ENCODE data around the gene EBF3.

Gene EBF3

DNA sequence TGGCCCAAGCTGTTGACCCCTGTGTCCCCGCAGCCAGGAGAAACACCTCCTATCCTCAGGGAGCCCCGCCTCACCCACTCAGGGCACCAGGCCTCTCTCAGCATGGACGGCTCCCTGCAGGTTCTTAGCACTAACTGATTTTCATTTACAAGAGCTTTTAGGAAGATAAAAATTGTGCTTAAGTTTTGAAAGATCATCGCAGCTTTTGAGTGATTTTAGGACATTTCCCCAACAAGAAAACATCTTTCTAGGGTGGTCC, 22.1 kb downstream of the EBF3 start:
- TF ChIP-seq FOXP2 (optimal IDR thresholded peaks at IDR 0.05; ENCODE audit: borderline replicate concordance, extremely low read depth, extremely low read length, insufficient read depth), result no peak

DNA sequence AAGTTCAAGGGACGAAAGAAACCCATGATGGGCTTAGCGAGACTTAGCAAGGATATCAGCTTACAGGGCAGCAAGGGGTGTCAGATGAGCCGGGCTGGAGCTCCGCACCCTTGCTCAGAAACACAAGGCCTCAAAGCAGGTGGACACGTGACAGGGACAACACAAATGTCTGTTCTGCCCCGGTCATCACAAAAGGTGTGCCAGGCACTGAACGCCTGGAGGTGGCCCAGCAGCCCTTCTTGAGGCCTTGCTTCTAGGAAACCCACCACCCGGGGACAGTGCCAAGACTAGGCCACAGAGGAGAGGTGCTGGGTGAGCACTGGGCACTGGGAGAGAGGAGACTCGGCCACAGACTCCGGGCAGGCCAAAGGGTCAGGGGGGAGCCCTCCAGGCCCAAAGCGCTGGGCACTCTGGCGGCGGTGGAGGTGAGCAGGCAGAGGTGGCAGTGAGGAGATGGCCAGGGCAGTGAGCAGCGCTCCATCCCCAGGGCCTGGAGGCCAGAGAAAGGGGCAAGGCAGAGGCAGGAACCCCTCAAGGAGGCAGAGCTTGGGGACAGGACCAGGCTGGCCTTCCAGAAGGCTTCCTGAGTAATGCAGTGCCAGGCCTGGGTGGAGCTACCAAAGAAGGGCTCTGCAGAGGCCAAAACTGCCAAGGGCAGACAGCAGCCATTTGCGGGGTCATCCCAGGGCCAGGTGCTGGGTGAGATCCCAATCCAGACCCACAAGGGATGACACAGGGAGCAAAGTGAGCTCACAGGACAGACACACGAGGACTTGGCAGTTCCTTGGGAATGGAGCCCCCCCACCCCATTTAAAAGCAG, 22.7 kb downstream of the EBF3 start:
- TF ChIP-seq FOXP2 (optimal IDR thresholded peaks at IDR 0.05; ENCODE audit: borderline replicate concordance, extremely low read depth, extremely low read length, insufficient read depth) (no peak), POLR2AphosphoS5 (IDR thresholded peaks at IDR 0.05; ENCODE audit: low read depth, low read length) (no peak)
- TF ChIP-seq, protein P1, sequence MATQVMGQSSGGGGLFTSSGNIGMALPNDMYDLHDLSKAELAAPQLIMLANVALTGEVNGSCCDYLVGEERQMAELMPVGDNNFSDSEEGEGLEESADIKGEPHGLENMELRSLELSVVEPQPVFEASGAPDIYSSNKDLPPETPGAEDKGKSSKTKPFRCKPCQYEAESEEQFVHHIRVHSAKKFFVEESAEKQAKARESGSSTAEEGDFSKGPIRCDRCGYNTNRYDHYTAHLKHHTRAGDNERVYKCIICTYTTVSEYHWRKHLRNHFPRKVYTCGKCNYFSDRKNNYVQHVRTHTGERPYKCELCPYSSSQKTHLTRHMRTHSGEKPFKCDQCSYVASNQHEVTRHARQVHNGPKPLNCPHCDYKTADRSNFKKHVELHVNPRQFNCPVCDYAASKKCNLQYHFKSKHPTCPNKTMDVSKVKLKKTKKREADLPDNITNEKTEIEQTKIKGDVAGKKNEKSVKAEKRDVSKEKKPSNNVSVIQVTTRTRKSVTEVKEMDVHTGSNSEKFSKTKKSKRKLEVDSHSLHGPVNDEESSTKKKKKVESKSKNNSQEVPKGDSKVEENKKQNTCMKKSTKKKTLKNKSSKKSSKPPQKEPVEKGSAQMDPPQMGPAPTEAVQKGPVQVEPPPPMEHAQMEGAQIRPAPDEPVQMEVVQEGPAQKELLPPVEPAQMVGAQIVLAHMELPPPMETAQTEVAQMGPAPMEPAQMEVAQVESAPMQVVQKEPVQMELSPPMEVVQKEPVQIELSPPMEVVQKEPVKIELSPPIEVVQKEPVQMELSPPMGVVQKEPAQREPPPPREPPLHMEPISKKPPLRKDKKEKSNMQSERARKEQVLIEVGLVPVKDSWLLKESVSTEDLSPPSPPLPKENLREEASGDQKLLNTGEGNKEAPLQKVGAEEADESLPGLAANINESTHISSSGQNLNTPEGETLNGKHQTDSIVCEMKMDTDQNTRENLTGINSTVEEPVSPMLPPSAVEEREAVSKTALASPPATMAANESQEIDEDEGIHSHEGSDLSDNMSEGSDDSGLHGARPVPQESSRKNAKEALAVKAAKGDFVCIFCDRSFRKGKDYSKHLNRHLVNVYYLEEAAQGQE (IDR thresholded peaks at IDR 0.05; ENCODE audit: insufficient read depth in 1 of 2, low read depth in 2 of 2, low read length in 2 of 2), result no peak

DNA sequence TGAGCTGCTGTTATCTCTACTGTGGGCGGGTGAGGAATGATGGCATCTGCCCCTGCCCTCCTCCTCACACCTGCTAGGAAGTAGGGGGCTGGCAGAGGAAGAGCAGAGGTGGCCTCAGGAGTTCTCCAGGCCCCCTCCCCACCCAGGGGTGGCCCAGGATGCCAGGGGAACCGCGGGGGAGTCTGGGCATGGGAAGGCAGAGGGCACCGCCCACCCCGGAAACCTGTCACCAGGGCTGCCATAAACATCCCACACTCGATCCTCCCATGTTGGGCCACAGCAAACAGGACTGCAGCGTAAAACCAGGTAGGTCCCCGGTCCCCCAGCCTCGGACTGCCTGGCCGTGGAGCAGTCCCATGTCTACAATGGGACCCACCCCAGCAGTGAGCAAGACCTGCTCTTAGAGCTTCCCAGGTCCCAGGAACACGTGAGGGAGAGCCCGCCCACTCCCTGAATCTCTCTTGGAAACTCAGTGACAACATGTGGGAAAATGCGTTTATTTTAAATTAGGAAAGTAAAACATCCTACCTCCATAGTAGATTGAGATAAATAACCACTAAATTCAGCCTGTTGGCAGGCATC, 23.4 kb downstream of the EBF3 start:
- no peak for TF ChIP-seq FOXP2 (optimal IDR thresholded peaks at IDR 0.05; ENCODE audit: borderline replicate concordance, extremely low read depth, extremely low read length, insufficient read depth)
- TF ChIP-seq SIN3A (IDR thresholded peaks at IDR 0.05; ENCODE audit: borderline replicate concordance, insufficient read depth, low read length), result no peak
- TF ChIP-seq TAF1 (IDR thresholded peaks at IDR 0.05; ENCODE audit: borderline replicate concordance, insufficient read depth, low read length), result no peak
- TF ChIP-seq POLR2AphosphoS5 (IDR thresholded peaks at IDR 0.05; ENCODE audit: low read depth, low read length), result no peak
- TF ChIP-seq, protein P1 (IDR thresholded peaks at IDR 0.05; ENCODE audit: insufficient read depth in 1 of 2, low read depth in 2 of 2, low read length in 2 of 2), result no peak

DNA sequence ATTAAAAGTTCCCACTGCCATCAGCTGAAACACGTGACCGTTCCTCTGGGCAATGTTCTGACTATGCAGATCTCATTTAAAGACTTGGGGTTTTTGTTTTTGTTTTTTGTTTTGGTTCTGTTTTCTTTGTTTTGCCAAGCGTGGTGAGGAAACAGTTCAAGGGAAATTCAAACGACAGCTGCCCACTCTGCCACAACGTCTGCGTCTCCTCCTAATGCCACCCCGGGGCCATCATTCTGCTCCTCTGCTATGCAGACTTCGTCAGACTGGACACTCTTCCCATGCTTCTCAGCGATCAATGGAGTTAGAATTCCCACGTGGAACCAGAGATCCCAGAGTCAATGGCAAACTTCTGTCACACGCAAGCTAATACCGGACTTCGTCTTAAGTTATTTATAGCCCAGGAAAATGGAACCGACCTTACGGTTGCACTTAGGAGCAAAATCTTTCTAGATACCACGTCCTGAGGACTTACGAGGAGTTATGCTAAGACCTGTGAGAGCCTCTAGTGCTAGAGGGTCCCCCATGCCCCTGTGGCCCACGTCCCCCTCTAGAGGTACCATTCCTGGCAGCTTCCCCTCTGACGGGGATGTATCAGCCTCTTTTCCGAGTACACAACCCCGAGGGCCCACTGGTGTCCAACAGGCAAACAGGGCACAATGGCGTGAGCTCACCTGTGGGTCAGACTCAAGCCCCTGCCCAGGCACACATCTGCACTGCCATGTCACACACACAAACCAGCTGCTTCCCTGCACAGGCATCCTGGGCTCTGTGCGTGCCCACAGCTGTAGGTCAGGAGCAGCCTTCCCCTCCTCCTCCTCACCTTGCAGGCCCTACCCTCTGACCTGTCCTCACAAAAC, 24.4 kb downstream of the EBF3 start:
- TF ChIP-seq TAF1 (IDR thresholded peaks at IDR 0.05; ENCODE audit: borderline replicate concordance, insufficient read depth, low read length) (no peak), SIN3A (IDR thresholded peaks at IDR 0.05; ENCODE audit: borderline replicate concordance, insufficient read depth, low read length) (no peak), FOXP2 (optimal IDR thresholded peaks at IDR 0.05; ENCODE audit: borderline replicate concordance, extremely low read depth, extremely low read length, insufficient read depth) (no peak), POLR2AphosphoS5 (IDR thresholded peaks at IDR 0.05; ENCODE audit: low read depth, low read length) (no peak)
- TF ChIP-seq, protein P1 (IDR thresholded peaks at IDR 0.05; ENCODE audit: insufficient read depth in 1 of 2, low read depth in 2 of 2, low read length in 2 of 2), result no peak

DNA sequence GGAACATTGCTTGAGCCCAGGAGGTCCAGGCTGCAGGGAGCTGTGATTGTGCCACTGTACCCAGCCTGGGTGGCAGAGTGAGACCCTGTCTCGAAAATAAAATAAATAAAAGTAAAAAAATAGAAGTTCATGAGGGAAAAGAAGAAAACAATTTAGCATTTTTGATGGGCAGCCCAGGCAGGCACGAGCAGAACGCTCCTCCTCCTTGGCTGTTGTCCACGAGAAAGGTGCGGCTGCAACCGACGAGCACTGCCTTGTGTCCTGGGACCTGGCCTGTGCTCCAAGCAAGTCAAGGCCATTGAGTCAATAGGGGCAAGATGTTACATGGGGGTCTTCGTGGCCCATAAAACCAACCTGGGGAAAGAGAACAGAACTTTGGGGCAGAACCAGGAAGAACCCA, 25.6 kb downstream of the EBF3 start:
- TF ChIP-seq, protein P1 (IDR thresholded peaks at IDR 0.05; ENCODE audit: insufficient read depth in 1 of 2, low read depth in 2 of 2, low read length in 2 of 2), result no peak
- no peak for TF ChIP-seq SIN3A (IDR thresholded peaks at IDR 0.05; ENCODE audit: borderline replicate concordance, insufficient read depth, low read length)
- no peak for TF ChIP-seq FOXP2 (optimal IDR thresholded peaks at IDR 0.05; ENCODE audit: borderline replicate concordance, extremely low read depth, extremely low read length, insufficient read depth)
- TF ChIP-seq TAF1 (IDR thresholded peaks at IDR 0.05; ENCODE audit: borderline replicate concordance, insufficient read depth, low read length), result no peak
- TF ChIP-seq POLR2AphosphoS5 (IDR thresholded peaks at IDR 0.05; ENCODE audit: low read depth, low read length), result no peak

All from PFSK-1 (cell line).